OCI-LY7 (cell line): ENCODE results near the gene NOX4. TPM values are rescaled to one million over a fixed set of nuclear protein-coding genes. Genes with fewer than 3 reads are reported as not detected.

Experiments
- BruUV-seq: library from RNA; stranded (reverse); fragments of 400-500 nt; replicated peaks from 2 replicates; lab custom pipeline; 2021; lab: Mats Ljungman, UMichigan
- CTCF ChIA-PET: fragments of 300-600 bp; sonication (Branson Sonifier 250); formaldehyde crosslinking; loops from one replicate; lab custom pipeline; 2022; ENCODE audit warnings: antibody characterized with exemption; ENCODE audit not compliant: unreplicated experiment; lab: Charles Lee
- POLR2A ChIA-PET: fragments of 300-600 bp; sonication (Branson Sonifier 250); formaldehyde crosslinking; loops from one replicate; lab custom pipeline; 2022; ENCODE audit warnings: antibody characterized with exemption; lab: Charles Lee
- DNase-seq: peaks from one replicate; pipeline ENCODE4 v3.0.0-alpha.2; 2015; ENCODE audit warnings: low spot score
- H2AFZ ChIP-seq: fragments of 200-600 bp; sonication (generic), shearing (Covaris generic); 2 replicates; pipeline ENCODE4 v1.6.1; 2014; ENCODE audit warnings: mild to moderate bottlenecking, antibody characterized with exemption, low read length, moderate library complexity
- H3K27ac ChIP-seq: fragments of 200-600 bp; sonication (generic); 2 replicates; pipeline ENCODE4 v1.5.1; 2014; ENCODE audit warnings: mixed run types, low read depth, mild to moderate bottlenecking, moderate library complexity, low read length, inconsistent platforms; ENCODE audit not compliant: poor library complexity, severe bottlenecking
- H3K36me3 ChIP-seq: fragments of 200-600 bp; sonication (generic); 2 replicates; pipeline ENCODE4 v1.6.1; 2014; ENCODE audit warnings: mild to moderate bottlenecking, antibody characterized with exemption, low read length, moderate library complexity, mixed read lengths; ENCODE audit not compliant: insufficient read depth
- H3K4me1 ChIP-seq: fragments of 200-600 bp; sonication (generic); 2 replicates; pipeline ENCODE4 v1.5.1; 2014; ENCODE audit warnings: mild to moderate bottlenecking, low read length; ENCODE audit not compliant: insufficient read depth, poor library complexity, severe bottlenecking
- H3K4me2 ChIP-seq: fragments of 200-600 bp; sonication (generic); 2 replicates; pipeline ENCODE4 v1.6.1; 2014; ENCODE audit warnings: mild to moderate bottlenecking, low read length
- H3K4me3 ChIP-seq: fragments of 200-600 bp; sonication (generic); 2 replicates; pipeline ENCODE4 v1.5.1; 2014; ENCODE audit warnings: mild to moderate bottlenecking, low read depth, low read length; ENCODE audit not compliant: poor library complexity, severe bottlenecking
- H3K79me2 ChIP-seq: fragments of 200-600 bp; sonication (generic); 2 replicates; pipeline ENCODE4 v1.6.1; 2016; ENCODE audit warnings: low read depth, mild to moderate bottlenecking, low read length, moderate library complexity, mixed read lengths; ENCODE audit not compliant: insufficient read depth
- H3K9me2 ChIP-seq: fragments of 200-600 bp; sonication (generic); 2 replicates; pipeline ENCODE4 v1.6.1; 2016; ENCODE audit warnings: mild to moderate bottlenecking, low read length, mixed read lengths; ENCODE audit not compliant: insufficient read depth
- H3K9me3 ChIP-seq: fragments of 200-600 bp; sonication (generic); 2 replicates; pipeline ENCODE4 v1.6.1; 2014; ENCODE audit warnings: mild to moderate bottlenecking, mixed run types, low read length, mixed read lengths
- H4K20me1 ChIP-seq: fragments of 200-600 bp; sonication (generic); 2 replicates; pipeline ENCODE4 v1.6.1; 2014; ENCODE audit warnings: mild to moderate bottlenecking, antibody characterized with exemption, low read length, moderate library complexity, mixed read lengths; ENCODE audit not compliant: insufficient read depth
- CTCF ChIP-seq: fragments of 200-600 bp; sonication (generic); conservative IDR thresholded peaks from 2 replicates; pipeline ENCODE4 v1.5.1; 2014; ENCODE audit warnings: mild to moderate bottlenecking, antibody characterized with exemption, low read length, moderate library complexity, mixed read lengths
- EZH2phosphoT487 ChIP-seq: fragments of 200-600 bp; sonication (generic); IDR thresholded peaks from 2 replicates; pipeline ENCODE4 v1.6.1; 2018; ENCODE audit warnings: low read depth, borderline replicate concordance, mild to moderate bottlenecking, mixed run types, antibody characterized with exemption, low read length, moderate library complexity, mixed read lengths
- intact Hi-C: fragments of 100-400 bp; cut with micrococcal nuclease; formaldehyde crosslinking; loops from one replicate; pipeline ENCODE4 v1.10.0; 2022; ENCODE audit not compliant: unreplicated experiment
- total RNA-seq, 2 experiments: library from RNA; depleted of rRNA in 1 of 2; stranded (reverse); fragments of >200 nt in 1 of 2; shearing (Covaris generic) in 1 of 2; gene quantifications; 2 replicates each; pipeline ENCODE4 v1.2.3, GENCODE V29; 2014 to 2022

NOX4 gene
- total RNA-seq, 2 experiments from 2014 or later, result not detected

DNA sequence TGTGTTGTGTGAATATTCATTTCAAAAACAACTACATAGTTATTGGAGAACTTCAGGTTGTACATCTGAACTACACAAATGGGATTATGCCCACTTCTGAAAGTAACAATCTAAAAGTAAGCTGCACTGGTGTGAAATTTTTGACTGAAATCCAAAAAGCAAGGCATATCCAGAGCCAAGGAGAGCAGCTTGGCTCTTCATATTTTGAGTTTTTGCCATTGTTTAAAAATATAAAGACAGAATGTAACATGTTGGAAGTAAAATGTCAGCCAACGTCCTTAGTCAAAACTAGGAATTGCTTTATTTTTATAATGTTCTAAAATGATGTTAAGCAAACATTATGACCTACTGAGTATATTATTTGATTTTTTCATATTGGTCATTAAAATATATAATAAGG, 45.8 kb upstream of the NOX4 start:
- Histone ChIP-seq H3K4me3 (no peak overlapping the region), H4K20me1 (no peaks in the 10 kb centered on the region), H3K27ac (no peak overlapping the region), H2AFZ (no peak overlapping the region), H3K4me1 (no peaks in the 10 kb centered on the region), H3K79me2 (no peaks in the 10 kb centered on the region), H3K36me3 (no peaks in the 10 kb centered on the region), H3K9me2 (no peaks in the 10 kb centered on the region), H3K4me2 (no peak overlapping the region), H3K9me3 (no peaks in the 10 kb centered on the region)
- CTCF ChIA-PET, result no interaction called here
- POLR2A ChIA-PET, result interaction anchor here (0.6 kb wide), 1 partner anchor 35 kb away, joined by 3 read pairs; no protein-coding TSS in a partner anchor
- no peak for DNase-seq
- intact Hi-C loops, result no loop called here
- no peak for TF ChIP-seq CTCF
- TF ChIP-seq EZH2phosphoT487, result no peak
- no TSS peak for BruUV-seq

GRCh38 chr11:89535221-89535620, 44.0 kb upstream of the NOX4 start:
- Histone ChIP-seq H3K4me3 (no peak overlapping the region), H3K79me2 (no peaks in the 10 kb centered on the region), H4K20me1 (no peaks in the 10 kb centered on the region), H2AFZ (no peak overlapping the region), H3K27ac (no peak overlapping the region), H3K9me2 (no peaks in the 10 kb centered on the region), H3K4me1 (no peaks in the 10 kb centered on the region), H3K9me3 (no peaks in the 10 kb centered on the region), H3K4me2 (no peak overlapping the region), H3K36me3 (no peaks in the 10 kb centered on the region)
- ChIA-PET CTCF (no interaction called here), POLR2A (interaction anchor here (0.8 kb wide), 1 partner anchor 63 kb away, joined by 4 read pairs; no protein-coding TSS in a partner anchor)
- TF ChIP-seq CTCF (no peak), EZH2phosphoT487 (no peak)
- no peak for DNase-seq
- BruUV-seq, result no TSS peak
- intact Hi-C loops, result no loop called here

- TF ChIP-seq CTCF (no peak), EZH2phosphoT487 (no peak)
- H2AFZ ChIP-seq, result no peak overlapping the region
Measured at GRCh38 chr11:89529626-89530380, 38.6 kb upstream of the NOX4 start.

More at GRCh38 chr11:89529626-89530380, 38.6 kb upstream of the NOX4 start:
- H3K9me3 ChIP-seq, result no peaks in the 10 kb centered on the region
- ChIA-PET POLR2A (interaction anchor here (1.0 kb wide), 1 partner anchor 16 kb away, joined by 4 read pairs; no protein-coding TSS in a partner anchor), CTCF (no interaction called here)
- no peaks in the 10 kb centered on the region for H3K79me2 ChIP-seq
- BruUV-seq, result no TSS peak
- H3K4me1 ChIP-seq, result no peaks in the 10 kb centered on the region
- H3K9me2 ChIP-seq, result no peaks in the 10 kb centered on the region
- no peak for DNase-seq
- no peak overlapping the region for H3K4me3 ChIP-seq
- H4K20me1 ChIP-seq, result no peaks in the 10 kb centered on the region
- intact Hi-C loops, result no loop called here
- H3K4me2 ChIP-seq, result no peak overlapping the region
- no peaks in the 10 kb centered on the region for H3K36me3 ChIP-seq
- no peak overlapping the region for H3K27ac ChIP-seq
